Muscle layer of duodenum (tissue), 2 donors: ENCODE measurements around the gene B3GNT7.

Source experiments
- H3K27ac ChIP-seq: one replicate; pipeline ENCODE4 v1.7.0; 2013; ENCODE audit warnings: mild to moderate bottlenecking, low read length
- H3K27me3 ChIP-seq: one replicate; pipeline ENCODE4 v1.7.0; 2013; ENCODE audit warnings: low read depth, mild to moderate bottlenecking, control low read depth, low read length
- H3K36me3 ChIP-seq, 2 donors: one replicate each; pipeline ENCODE4 v1.7.0; 2013; ENCODE audit warnings: low read length in 2 of 2, control low read depth in 1 of 2, mild to moderate bottlenecking in 1 of 2; ENCODE audit not compliant: insufficient read depth in 2 of 2, control insufficient read depth in 1 of 2
- H3K4me1 ChIP-seq, 2 donors: one replicate each; pipeline ENCODE4 v1.7.0; 2013; ENCODE audit warnings: low read length in 2 of 2, mild to moderate bottlenecking in 2 of 2, control low read depth in 1 of 2, moderate library complexity in 1 of 2; ENCODE audit not compliant: insufficient read depth in 2 of 2, control insufficient read depth in 1 of 2
- H3K4me3 ChIP-seq, 2 donors: one replicate each; pipeline ENCODE4 v1.7.0; 2013; ENCODE audit warnings: low read length in 2 of 2, low read depth in 1 of 2, mild to moderate bottlenecking in 1 of 2
- H3K9me3 ChIP-seq, 2 donors: one replicate each; pipeline ENCODE4 v1.7.0; 2013; ENCODE audit warnings: low read length in 2 of 2, control low read depth in 1 of 2, mild to moderate bottlenecking in 1 of 2; ENCODE audit not compliant: control insufficient read depth in 1 of 2
- donor health status: healthy.

The B3GNT7 gene

GRCh38 chr2:231379266-231380215 is 16.0 kb upstream of the B3GNT7 start:
- H3K27me3 ChIP-seq, result no peaks in the 10 kb centered on the region
- no peak overlapping the region for H3K27ac ChIP-seq
- H3K4me1 ChIP-seq, result no peaks in the 10 kb centered on the region
- H3K9me3 ChIP-seq, result no peaks in the 10 kb centered on the region
- H3K36me3 ChIP-seq, result no peaks in the 10 kb centered on the region
- H3K4me3 ChIP-seq, result no peak overlapping the region

GRCh38 chr2:231380307-231380706 is 15.2 kb upstream of the B3GNT7 start:
- no peak overlapping the region for H3K27ac ChIP-seq
- H3K4me1 ChIP-seq, result no peaks in the 10 kb centered on the region

DNA sequence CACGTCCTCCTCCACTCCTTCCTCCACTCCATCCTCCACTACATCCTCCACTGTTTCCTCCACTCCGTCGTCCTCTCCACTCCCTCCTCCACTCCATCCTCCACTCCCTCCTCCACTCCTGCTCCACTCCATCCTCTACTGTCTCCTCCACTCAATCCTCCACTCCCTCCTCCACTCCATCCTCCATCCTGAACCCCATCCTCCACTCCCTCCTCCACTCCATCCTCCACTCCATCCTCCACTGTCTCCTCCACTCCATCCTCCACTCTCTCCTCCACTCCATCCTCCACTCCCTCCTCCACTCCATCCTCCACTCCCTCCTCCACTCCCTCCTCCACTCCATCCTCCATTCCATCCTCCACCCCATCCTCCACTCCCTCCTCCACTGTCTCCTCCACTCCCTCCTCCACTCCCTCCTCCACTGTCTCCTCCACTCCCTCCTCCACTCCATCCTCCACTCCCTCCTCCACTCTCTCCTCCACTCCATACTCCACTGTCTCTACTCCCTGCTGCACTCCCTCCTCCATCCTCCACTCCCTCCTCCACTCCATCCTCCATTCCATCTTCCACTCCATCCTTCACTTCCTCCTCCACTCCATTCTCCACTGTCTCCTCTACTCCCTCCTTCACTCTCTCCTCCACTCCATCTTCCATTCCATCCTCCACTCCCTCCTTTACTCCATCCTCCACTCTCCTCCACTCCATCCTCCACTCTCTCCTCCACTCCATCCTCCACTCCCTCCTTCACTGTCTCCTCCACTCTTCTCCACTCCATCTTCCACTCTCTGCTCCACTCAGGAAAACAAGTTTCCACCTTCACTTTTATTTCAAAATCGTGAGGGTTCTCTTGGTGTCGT is 14.3 kb upstream of the B3GNT7 start:
- Histone ChIP-seq H3K27me3 (no peaks in the 10 kb centered on the region), H3K4me3 (no peak overlapping the region), H3K27ac (no peak overlapping the region)

More at GRCh38 chr2:231380307-231380706, 15.2 kb upstream of the B3GNT7 start:
- Histone ChIP-seq H3K27me3 (no peaks in the 10 kb centered on the region), H3K36me3 (no peaks in the 10 kb centered on the region), H3K4me3 (no peak overlapping the region), H3K9me3 (no peaks in the 10 kb centered on the region)

DNA sequence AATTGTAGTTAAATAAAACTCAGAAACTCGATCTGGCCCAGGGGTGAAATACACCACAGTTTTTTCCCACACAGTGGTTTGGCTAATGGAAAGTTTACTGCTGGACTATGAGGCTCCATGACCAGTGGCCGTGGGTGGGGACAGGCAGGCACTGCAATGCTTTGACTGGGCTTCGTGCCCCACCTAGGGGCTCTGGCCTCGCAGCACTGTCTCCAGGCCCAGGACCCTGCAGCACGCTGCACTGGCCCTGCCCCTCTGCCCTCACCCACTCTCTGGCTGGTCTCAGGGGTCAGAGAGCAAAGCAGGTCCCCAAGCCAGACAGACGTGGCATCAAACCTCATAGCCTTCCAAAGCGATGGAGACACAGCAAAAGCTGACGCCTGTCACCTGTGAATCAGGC is 13.4 kb upstream of the B3GNT7 start:
- no peaks in the 10 kb centered on the region for H3K27me3 ChIP-seq
- no peaks in the 10 kb centered on the region for H3K36me3 ChIP-seq
- no peak overlapping the region for H3K27ac ChIP-seq
- no peaks in the 10 kb centered on the region for H3K9me3 ChIP-seq
- no peaks in the 10 kb centered on the region for H3K4me1 ChIP-seq
- H3K4me3 ChIP-seq, result no peak overlapping the region

More for the DNA sequence above, 14.3 kb upstream of the B3GNT7 start:
- Histone ChIP-seq H3K9me3 (no peaks in the 10 kb centered on the region), H3K4me1 (no peaks in the 10 kb centered on the region), H3K36me3 (no peaks in the 10 kb centered on the region)

DNA sequence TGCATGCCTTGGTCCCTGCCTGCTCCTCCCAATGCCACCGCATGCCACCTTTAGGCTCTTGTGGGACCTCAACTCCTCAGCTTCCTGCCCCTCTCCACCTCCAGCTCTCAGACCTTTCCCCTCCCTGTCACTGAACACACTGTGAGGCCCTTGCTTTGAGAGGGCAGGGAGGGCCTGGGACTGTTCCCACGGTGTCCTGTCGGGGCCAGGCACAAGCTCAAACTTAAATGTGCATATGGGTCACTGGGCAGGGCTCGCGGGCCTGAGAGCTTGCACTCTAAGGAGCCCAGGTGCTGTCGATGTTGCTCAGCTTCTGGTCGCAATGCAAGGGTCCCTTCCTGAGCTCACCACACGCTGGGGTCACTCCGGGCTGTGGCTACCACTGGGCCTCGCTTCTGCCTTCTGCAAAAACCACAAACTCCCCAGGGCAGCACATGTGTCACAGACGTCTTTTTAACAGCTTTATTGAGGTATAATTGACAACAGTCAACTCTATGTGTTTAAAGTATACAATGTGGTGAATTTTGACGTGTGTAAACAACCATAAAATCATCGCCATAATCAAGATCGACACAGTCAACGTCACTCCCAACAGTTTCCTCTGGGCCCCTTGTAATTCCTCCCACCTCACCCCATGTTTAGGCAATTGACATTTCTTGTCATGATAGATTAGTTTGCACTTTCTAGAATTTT is 11.9 kb upstream of the B3GNT7 start:
- H3K36me3 ChIP-seq, result no peaks in the 10 kb centered on the region
- peaks cover 0 to 6% of the 10 kb centered on the region in 2 donors for H3K4me1 ChIP-seq
- H3K27me3 ChIP-seq, result no peaks in the 10 kb centered on the region
- H3K4me3 ChIP-seq, result no peak overlapping the region
- H3K9me3 ChIP-seq, result no peaks in the 10 kb centered on the region
- H3K27ac ChIP-seq, result no peak overlapping the region

DNA sequence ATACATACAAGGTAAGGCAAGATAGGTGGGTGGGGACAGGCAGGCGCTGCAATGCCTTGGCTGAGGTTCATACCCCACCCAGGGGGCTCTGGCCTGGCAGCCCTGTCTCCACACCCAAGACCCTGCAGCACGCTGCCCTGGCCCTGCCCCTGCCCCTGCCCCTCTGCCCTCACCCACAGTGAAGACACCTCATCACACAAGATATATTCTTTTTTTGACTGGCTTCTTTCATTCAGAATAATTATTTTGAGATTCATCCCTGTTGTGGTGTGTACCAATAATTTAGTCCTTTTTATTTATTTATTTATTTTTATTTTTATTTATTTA is 11.4 kb upstream of the B3GNT7 start:
- Histone ChIP-seq H3K27me3 (no peaks in the 10 kb centered on the region), H3K27ac (no peak overlapping the region)

DNA sequence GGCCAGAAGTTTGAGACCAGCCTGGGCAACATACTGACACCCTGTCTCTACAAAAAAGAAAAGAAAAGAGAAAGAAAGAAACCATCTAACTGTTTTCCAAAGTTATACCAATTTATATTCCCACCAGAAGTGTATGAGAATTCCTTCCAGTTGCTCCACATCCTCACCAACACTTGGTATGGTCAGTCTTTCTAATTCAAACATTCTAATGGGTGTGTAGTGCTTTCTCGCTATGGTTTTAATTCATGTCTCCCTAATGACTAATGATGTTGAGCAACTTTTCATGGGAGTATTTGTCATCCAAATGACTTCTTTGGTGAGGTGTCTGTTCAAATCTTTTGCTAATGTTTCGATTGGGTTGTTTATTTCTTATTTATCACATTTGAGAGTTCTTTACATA is 10.5 kb upstream of the B3GNT7 start:
- Histone ChIP-seq H3K4me1 (peaks cover 0 to 9% of the 10 kb centered on the region in 2 donors), H3K4me3 (no peak overlapping the region), H3K27ac (no peak overlapping the region), H3K27me3 (no peaks in the 10 kb centered on the region), H3K36me3 (no peaks in the 10 kb centered on the region), H3K9me3 (no peaks in the 10 kb centered on the region)

More for the DNA sequence above, 11.4 kb upstream of the B3GNT7 start:
- Histone ChIP-seq H3K4me3 (no peak overlapping the region), H3K9me3 (no peaks in the 10 kb centered on the region), H3K36me3 (no peaks in the 10 kb centered on the region), H3K4me1 (peaks cover 0 to 9% of the 10 kb centered on the region in 2 donors)

- Histone ChIP-seq H3K4me3 (no peak overlapping the region), H3K9me3 (no peaks in the 10 kb centered on the region), H3K36me3 (no peaks in the 10 kb centered on the region), H3K27ac (no peak overlapping the region), H3K27me3 (no peaks in the 10 kb centered on the region), H3K4me1 (peaks cover 0 to 9% of the 10 kb centered on the region in 2 donors)
Observed at GRCh38 chr2:231385429-231385828, 10.1 kb upstream of the B3GNT7 start.

- peaks cover 0 to 9% of the 10 kb centered on the region in 2 donors for H3K4me1 ChIP-seq
- no peaks in the 10 kb centered on the region for H3K36me3 ChIP-seq
- H3K27ac ChIP-seq, result no peak overlapping the region
- H3K9me3 ChIP-seq, result no peaks in the 10 kb centered on the region
- no peaks in the 10 kb centered on the region for H3K27me3 ChIP-seq
- H3K4me3 ChIP-seq, result no peak overlapping the region
Observed at GRCh38 chr2:231386446-231386845, 9.1 kb upstream of the B3GNT7 start.

DNA sequence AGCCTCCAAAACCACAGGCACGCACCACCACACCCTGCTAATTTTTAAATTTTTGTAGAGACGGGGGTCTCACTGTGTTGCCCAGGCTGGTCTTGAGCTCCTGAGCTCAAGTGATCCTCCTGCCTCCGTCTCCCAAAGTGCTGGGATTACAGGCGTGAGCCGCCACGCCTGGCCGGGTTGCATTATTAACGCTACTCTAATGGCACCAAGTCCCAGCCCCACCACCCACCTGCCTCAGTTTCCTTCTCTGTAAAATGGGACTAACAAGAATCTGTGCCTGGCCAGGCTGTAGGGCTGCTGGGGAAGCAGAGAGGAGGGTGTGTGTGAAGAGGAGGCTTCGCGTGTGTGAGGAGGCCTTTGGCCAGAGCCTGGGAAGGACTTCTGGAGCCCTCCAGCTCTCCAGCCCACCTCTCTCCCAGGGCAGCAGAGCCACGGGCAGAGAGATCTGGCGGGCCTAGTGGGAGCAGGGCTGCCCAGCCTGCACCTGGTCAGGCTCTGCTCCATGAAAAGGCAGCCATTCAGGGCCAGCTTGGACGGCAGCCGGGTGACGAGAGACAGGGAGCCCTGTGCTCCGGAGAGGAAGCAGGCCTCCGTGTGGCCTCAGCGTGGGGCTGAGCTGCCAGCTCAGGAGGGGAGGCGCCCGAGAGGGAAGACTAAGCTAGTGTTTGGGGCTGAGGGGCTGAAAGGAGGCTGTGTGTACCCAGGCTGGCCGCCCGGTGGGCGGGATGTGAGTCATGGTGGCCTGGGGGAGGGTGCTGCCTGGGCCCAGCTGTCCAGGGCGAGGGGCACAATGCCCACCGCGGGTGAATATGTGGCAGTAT is 7.4 kb upstream of the B3GNT7 start:
- H3K27ac ChIP-seq, result no peak overlapping the region

More for the DNA sequence above, 7.4 kb upstream of the B3GNT7 start:
- peaks cover 0 to 9% of the 10 kb centered on the region in 2 donors for H3K4me1 ChIP-seq
- no peaks in the 10 kb centered on the region for H3K36me3 ChIP-seq
- no peak overlapping the region for H3K4me3 ChIP-seq
- H3K27me3 ChIP-seq, result no peaks in the 10 kb centered on the region
- H3K9me3 ChIP-seq, result no peaks in the 10 kb centered on the region
